TTC549 (cell line): ENCODE measurements around the gene PTPN20.
"Not testable (repeated sequence)": the region's sequence is repeated elsewhere in the genome, so short reads cannot be mapped to it uniquely, and the experiment has no call there.

Experiments
- FAIRE-seq: peaks from 2 replicates; lab custom pipeline; 2012; peaks lifted over from hg19 to GRCh38; lab: Jason Lieb, UNC

The PTPN20 gene

DNA sequence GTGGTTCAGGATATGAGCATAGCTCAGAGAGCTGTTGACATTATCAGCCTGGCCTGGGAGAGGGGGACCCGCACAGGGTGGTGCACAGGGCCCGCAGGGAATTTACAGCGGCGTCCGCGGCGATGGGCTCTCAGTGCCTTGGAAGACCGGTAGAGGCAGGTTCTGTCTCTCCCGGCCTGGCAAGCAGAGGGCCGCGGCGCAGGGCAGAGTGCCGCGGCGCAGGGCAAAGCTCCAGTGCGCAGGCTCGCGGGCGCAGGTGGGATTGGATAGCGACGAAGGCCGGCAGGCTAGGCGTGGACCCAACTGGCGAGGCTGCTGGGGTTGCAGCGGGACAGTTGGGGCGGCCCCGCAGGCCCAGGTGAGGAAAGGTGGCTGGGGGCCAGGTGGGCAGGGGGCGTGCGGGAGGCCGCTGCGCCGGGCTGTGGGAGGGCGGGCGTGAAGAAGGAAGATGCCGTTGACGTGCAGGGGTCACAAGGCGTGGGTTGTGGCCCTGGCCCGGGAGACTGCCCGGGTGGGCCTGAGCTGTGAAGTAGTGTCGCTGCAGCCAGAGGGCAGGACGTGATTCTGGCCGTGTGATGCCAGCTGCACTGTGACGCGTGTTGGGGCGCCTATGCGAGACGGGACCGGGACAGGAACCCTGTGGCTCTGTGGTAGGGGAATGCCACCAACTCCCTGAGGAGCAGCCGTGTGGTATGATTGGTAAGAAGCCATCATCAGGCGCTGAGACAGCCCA is at the start of gene PTPN20:
Gene PTPN20 (plus strand): TSS at position 285 of the 733 bp plus-strand sequence. CDS start 21,072 bp downstream, outside the sequence.
- FAIRE-seq, result not testable (repeated sequence)

- not testable (repeated sequence) for FAIRE-seq
These were observed 41.5 kb upstream of the PTPN20 start for GRCh38 chr10:46869716-46870115.

DNA sequence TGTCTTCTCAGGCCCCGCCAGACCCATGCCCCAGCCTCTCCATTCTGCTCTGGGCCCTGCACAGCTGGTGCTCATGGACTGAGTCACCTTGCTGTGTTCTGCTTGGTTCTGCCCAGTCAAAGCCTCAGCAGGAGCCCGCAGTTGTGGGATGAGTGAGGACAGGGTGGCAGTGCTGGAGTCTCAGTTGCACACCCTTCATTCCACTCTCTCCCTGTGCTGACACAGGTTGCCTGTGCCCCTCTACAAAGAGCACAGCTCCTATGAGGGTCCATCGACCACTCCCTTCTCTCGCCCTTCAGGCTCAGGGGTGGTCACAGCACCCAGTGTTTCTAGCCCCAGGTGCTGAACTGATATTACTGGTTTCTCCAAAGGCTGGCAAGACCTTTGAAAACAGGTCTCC is 39.6 kb upstream of the PTPN20 start:
- FAIRE-seq, result not testable (repeated sequence)

DNA sequence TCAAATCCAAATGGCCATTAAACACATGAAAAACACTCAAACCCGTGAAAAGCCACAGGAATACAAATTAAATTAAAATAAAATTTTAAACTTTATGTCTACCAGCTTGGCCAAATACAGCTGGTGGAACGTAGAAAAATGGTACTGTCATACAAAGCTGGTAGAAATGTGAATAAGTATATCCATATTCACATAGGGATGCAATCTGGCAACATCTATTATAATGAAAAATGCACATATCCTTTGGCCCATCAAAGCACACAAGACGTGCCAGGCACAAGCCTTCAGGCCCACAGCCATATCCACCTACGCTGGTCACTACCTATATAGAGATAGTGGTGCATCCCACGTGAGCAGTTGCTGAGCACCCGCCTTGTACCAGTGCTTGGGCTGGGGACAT is 35.9 kb upstream of the PTPN20 start:
- FAIRE-seq, result not testable (repeated sequence)

- FAIRE-seq, result not testable (repeated sequence)
These were observed 34.5 kb upstream of the PTPN20 start for GRCh38 chr10:46876773-46877172.

DNA sequence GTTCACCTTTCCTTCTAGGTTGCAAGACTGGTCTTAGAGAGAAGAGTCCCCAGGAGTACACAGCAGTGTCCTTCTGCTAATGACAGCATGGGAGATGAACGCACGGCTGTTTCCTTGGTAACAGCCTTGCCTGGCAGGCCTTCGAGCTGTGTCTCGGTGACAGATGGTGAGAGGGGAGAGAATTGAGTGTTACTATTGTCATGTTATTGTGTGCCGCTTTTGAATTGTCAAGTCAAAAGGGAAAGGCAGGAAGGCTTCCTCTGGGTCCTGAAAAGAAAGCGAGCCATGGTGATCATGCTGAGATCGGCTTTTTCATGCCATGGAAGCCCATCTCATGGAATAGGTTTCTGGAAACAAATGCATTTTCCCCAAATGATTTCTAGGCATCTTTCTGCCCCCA is 32.5 kb upstream of the PTPN20 start:
- not testable (repeated sequence) for FAIRE-seq

- FAIRE-seq, result not testable (repeated sequence)
These were observed 20.2 kb upstream of the PTPN20 start for GRCh38 chr10:46890813-46891611.

DNA sequence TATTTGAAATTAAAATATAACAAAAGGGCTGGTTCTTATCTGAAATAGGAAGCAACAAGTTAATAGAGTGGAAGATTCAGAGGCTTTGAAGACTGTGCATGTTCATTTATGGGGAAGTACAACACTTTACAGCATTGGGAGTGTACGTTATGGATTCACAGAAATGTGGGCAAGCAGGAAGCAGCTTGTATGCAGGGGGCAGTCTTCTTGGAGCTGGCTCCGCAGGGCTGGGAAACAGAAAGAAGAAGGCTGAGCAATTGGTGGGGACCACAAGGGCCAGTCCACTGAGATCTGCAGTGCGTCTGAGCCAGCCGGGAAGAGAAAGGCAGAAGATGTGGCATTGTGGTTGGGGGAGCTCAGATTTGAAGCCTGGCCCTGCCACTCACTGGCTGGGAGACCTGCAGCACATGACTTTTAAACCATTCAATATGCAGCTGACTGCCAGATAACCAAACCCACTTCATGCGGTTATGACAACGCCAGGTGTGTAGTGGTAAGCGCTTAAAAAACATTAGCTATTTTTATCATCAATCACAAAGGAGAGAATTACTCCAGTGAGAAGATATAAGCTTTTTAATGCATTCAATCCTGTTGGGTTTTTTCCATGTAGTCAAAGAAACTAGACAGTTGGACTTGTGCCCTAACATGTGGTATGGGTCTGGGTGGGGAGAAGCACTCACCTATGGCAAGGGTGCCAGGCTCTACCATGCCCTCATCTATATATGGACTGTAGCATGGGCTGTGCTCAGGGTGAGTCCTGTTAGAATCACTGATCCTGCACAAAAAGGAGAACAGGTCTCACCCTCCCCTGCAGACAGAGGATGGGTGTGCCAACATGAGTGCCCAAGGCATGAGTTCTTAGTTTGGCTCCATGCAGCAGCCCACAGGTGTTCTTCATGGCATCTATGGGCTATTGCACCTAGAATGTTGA is 14.2 kb upstream of the PTPN20 start:
- FAIRE-seq, result not testable (repeated sequence)

- not testable (repeated sequence) for FAIRE-seq
These were observed 10.0 kb upstream of the PTPN20 start for GRCh38 chr10:46901247-46901646.

DNA sequence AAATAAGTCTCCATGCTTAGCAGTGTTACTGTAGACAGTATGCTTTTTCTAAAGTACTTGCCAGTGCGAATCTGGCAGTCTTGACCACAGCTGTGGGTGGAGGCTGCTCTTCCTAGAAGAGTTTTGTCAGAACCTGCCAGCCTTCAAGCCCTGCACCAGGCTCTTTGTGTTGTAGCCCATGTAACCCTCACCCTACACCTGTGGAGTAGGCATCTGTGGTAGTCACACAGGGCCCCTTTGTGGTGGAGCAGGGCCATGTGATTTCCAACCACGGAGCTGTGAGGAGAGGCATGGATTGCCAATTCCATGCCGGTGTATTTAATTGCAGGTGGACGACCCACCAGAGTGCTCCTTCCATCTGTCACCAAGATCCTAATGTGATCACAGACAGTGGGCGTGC is 7.4 kb upstream of the PTPN20 start:
- FAIRE-seq, result not testable (repeated sequence)

DNA sequence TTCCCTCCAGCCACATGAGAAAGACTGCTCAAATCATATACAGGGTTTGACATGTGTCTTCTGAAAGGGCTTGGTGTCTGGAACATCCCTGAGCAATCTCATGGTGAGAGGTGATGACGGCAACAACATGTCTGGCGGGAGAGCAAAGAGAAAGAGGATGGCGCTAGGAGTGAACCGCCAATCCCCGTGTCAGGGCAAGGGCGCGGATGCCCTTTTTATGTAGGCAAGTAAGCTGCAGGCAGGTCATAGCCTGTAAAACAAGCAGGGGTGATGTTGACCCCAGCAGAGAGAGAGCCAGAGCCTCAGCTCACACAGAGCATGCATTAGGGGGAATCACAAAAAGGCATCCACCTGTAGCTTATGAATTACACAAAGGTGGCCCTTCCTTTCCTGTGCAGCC is 4.9 kb upstream of the PTPN20 start:
- not testable (repeated sequence) for FAIRE-seq

- FAIRE-seq, result not testable (repeated sequence)
These were observed 3.8 kb upstream of the PTPN20 start for GRCh38 chr10:46907185-46908117.

GRCh38 chr10:46922498-46922897 is 11.3 kb downstream of the PTPN20 start:
- FAIRE-seq, result not testable (repeated sequence)

DNA sequence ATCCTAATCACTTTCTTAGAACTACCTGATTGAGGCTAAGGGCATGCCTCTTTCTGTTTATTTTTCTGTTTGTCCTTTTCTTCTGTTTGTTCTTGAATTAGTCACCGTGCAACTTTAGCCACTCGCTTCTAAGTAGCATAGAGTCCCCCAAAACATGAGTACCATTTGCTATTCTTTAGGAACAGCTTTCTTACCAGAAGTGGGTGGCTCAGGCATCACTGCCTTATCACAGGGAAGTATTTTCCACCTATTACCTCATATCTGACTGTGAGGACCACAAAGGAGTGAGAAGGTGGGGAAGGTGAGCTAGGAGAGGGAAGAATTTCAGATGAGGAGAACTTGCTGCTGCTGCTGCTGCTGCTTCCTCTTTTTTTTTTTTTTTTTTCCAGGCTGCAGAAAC is 13.9 kb downstream of the PTPN20 start:
- FAIRE-seq, result not testable (repeated sequence)

- not testable (repeated sequence) for FAIRE-seq
These were observed 14.6 kb downstream of the PTPN20 start for GRCh38 chr10:46925853-46926252.

GRCh38 chr10:46928810-46929209 is 17.6 kb downstream of the PTPN20 start:
- not testable (repeated sequence) for FAIRE-seq

- FAIRE-seq, result not testable (repeated sequence)
These were observed 21.2 kb downstream of the PTPN20 start for GRCh38 chr10:46932383-46932782.

- FAIRE-seq, result not testable (repeated sequence)
These were observed 29.9 kb downstream of the PTPN20 start for GRCh38 chr10:46941091-46941490.

- not testable (repeated sequence) for FAIRE-seq
These were observed 37.7 kb downstream of the PTPN20 start for GRCh38 chr10:46948687-46949518.

DNA sequence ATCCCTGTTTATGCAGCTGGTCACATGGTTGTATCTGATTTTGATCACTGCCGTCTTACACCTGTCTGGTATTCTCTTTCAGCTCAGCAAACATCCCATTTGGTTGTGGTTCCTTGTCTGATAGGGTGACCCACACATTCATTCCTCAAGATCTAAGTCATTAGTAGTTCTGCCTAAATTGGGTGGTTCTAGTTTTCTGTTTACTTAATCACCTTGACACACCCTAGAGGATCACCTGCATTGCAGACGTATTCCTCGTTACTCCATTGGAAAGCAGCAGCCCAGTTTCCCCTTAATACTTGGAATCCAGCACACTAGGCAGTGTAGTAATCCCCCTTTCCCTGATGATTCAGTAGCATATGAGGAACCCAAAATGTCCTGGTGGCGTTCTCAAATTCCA is 41.3 kb downstream of the PTPN20 start:
- FAIRE-seq, result not testable (repeated sequence)
